Measurements from ENCODE around the gene MPEG1.

Gene MPEG1

GRCh38 chr11:59218893-59219292, 6.2 kb upstream of the MPEG1 start:
- no peak overlapping the region for H3K4me3 ChIP-seq (ENCODE audit: low read depth, low read length)

GRCh38 chr11:59218319-59218718, 5.6 kb upstream of the MPEG1 start:
- H3K4me3 ChIP-seq (ENCODE audit: low read depth, low read length) = no peak overlapping the region

- H3K4me3 ChIP-seq (ENCODE audit: low read depth, low read length) = no peak overlapping the region
Measured at GRCh38 chr11:59216641-59217564, 4.2 kb upstream of the MPEG1 start.

GRCh38 chr11:59214141-59214893, 1.6 kb upstream of the MPEG1 start:
- no peak overlapping the region for H3K4me3 ChIP-seq (ENCODE audit: low read depth, low read length)

GRCh38 chr11:59212222-59212621, 505 bp downstream of the MPEG1 start:
- no peak overlapping the region for H3K4me3 ChIP-seq (ENCODE audit: low read depth, low read length)

- no peak overlapping the region for H3K4me3 ChIP-seq (ENCODE audit: low read depth, low read length)
Measured at GRCh38 chr11:59208956-59209355, 3.8 kb downstream of the MPEG1 start.

GRCh38 chr11:59207988-59208451, 4.7 kb downstream of the MPEG1 start:
- H3K4me3 ChIP-seq (ENCODE audit: low read depth, low read length) = no peak overlapping the region

- H3K4me3 ChIP-seq (ENCODE audit: low read depth, low read length) = no peak overlapping the region
Measured at GRCh38 chr11:59206635-59207034, 6.1 kb downstream of the MPEG1 start.

- H3K4me3 ChIP-seq (ENCODE audit: low read depth, low read length) = no peak overlapping the region
Measured at GRCh38 chr11:59205648-59206047, 7.1 kb downstream of the MPEG1 start.

- H3K4me3 ChIP-seq (ENCODE audit: low read depth, low read length) = no peak overlapping the region
Measured at GRCh38 chr11:59204746-59205145, 8.0 kb downstream of the MPEG1 start.

GRCh38 chr11:59201353-59201752, 11.4 kb downstream of the MPEG1 start:
- H3K4me3 ChIP-seq (ENCODE audit: low read depth, low read length) = no peak overlapping the region

- no peak overlapping the region for H3K4me3 ChIP-seq (ENCODE audit: low read depth, low read length)
Measured at GRCh38 chr11:59200423-59200746, 12.3 kb downstream of the MPEG1 start.

- H3K4me3 ChIP-seq (ENCODE audit: low read depth, low read length) = no peak overlapping the region
Measured at GRCh38 chr11:59199546-59200422, 12.9 kb downstream of the MPEG1 start.

GRCh38 chr11:59198726-59199125, 14.0 kb downstream of the MPEG1 start:
- no peak overlapping the region for H3K4me3 ChIP-seq (ENCODE audit: low read depth, low read length)

- H3K4me3 ChIP-seq (ENCODE audit: low read depth, low read length) = no peak overlapping the region
Measured at GRCh38 chr11:59197991-59198390, 14.7 kb downstream of the MPEG1 start.

- no peak overlapping the region for H3K4me3 ChIP-seq (ENCODE audit: low read depth, low read length)
Measured at GRCh38 chr11:59196777-59197176, 15.9 kb downstream of the MPEG1 start.

- no peak overlapping the region for H3K4me3 ChIP-seq (ENCODE audit: low read depth, low read length)
Measured at GRCh38 chr11:59195586-59195985, 17.1 kb downstream of the MPEG1 start.

- no peak overlapping the region for H3K4me3 ChIP-seq (ENCODE audit: low read depth, low read length)
Measured at GRCh38 chr11:59193587-59194130, 19.1 kb downstream of the MPEG1 start.

- no peak overlapping the region for H3K4me3 ChIP-seq (ENCODE audit: low read depth, low read length)
Measured at GRCh38 chr11:59192446-59193020, 20.2 kb downstream of the MPEG1 start.

- no peak overlapping the region for H3K4me3 ChIP-seq (ENCODE audit: low read depth, low read length)
Measured at GRCh38 chr11:59191890-59192289, 20.8 kb downstream of the MPEG1 start.

Data from iPS-11a (cell line).